SK-MEL-5 (cell line): ENCODE measurements around the gene ZNF512B. TPM values are rescaled to one million over a fixed set of nuclear protein-coding genes. Genes with fewer than 3 reads are reported as not detected.
"Not testable (repeated sequence)": the region's sequence is repeated elsewhere in the genome, so short reads cannot be mapped to it uniquely, and the experiment has no call there.

ENCODE experiments used
- DNase-seq: peaks from one replicate; pipeline ENCODE4 v3.0.0-alpha.2; 2016; ENCODE audit warnings: low read depth, low spot score
- in situ Hi-C: cut with HindIII; loops from 2 replicates; pipeline ENCODE4 v1.10.0; 2016; ENCODE audit warnings: low sequenced_read_pairs, high pct_unique_total_duplicates, low pct_unique_long_range_greater_than_20kb
- small RNA-seq, 2 experiments: library from RNA; depleted of rRNA; stranded (forward); fragments of <200 nt; gene quantifications; one replicate each; pipeline ENCODE3, GENCODE V24; 2014
- total RNA-seq: library from RNA; depleted of rRNA; stranded (reverse); fragments of >200 nt; shearing (Covaris generic); gene quantifications from 2 replicates; pipeline ENCODE4 v1.2.3, GENCODE V29; 2014; rRNA removed

ZNF512B gene
- total RNA-seq, 1 experiment from 2014 or later: 8.9 TPM

DNA sequence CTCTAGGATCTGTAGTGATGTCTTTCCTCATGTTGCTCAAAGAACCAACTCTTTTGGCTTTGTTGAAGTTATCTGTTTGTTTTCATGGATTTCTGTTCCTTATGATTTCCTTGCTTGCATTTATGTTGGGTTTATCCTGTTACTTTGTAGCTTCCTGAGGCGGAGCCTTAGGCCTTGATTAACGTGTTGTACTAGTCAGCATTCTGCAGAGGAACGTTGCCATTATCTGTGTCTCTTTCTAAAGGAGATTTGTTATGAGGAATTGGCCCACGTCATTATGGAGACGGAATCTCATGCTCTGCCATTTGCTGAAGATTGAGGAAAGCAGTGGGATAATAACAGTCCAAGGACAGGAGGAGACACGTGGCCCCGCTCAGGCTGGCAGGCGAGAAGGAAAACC, 43.4 kb downstream of the ZNF512B start:
- DNase-seq: no peak
- in situ Hi-C loops: no loop called here

DNA sequence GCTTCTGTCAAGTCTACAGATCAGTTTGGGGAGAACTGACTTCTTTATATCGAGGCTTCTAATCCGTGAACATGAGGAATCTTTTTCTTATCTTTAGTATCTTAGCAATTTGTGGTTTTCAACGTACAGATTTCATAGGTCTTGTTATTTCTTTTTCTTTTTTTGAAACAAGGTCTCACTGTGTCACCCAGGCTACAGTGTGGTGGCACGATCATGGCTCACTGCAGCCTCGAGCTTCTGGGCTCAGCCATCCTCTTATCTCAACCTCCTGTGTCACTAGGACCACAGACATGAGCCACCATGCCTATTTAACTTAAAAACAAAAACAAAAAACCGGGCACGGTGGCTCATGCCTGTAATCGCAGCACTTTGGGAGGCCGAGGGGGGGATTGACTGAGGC, 45.5 kb downstream of the ZNF512B start:
- no peak for DNase-seq
- in situ Hi-C loops: no loop called here

DNA sequence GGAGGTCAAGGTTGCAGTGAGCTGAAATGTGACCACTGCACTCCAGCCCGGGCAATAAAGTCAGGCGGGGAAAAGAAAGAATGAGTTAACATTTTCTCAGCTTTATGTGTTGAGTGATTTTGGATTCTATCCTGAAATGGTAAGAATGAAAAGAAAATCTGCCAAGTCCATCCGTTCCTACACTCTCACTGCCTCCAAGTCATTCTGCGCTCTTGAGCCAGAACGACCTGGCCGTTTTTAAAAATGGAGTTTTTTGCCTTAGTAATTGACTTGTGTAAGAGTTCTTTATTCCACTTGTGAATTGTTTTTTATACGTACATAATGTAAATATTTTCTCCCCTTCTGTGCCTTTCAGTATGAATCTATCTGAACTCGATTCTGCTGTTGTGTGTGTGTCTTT, 46.1 kb downstream of the ZNF512B start:
- DNase-seq: no peak
- in situ Hi-C loops: no loop called here

DNA sequence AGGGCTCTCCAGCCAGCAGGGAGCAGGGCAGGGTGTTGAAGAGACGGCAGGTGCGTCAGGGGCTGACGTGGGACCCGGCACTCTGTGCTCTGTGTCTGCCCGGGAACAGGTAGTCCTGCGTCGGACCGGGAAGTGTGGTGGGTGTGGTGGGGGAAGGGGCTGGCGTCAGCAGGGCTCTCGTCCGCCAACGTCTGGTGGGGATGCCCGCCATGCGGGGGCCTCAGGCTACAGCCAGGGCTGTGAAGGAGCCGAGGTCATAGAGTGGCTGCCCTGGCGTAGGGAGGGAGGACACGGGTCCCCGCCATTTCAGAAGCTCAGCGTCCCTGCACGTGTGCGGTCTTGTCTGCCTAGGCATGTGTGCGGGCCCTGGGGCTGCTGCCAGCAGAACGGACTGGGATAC, 49.5 kb downstream of the ZNF512B start:
- DNase-seq: no peak
- in situ Hi-C loops: no loop called here

DNA sequence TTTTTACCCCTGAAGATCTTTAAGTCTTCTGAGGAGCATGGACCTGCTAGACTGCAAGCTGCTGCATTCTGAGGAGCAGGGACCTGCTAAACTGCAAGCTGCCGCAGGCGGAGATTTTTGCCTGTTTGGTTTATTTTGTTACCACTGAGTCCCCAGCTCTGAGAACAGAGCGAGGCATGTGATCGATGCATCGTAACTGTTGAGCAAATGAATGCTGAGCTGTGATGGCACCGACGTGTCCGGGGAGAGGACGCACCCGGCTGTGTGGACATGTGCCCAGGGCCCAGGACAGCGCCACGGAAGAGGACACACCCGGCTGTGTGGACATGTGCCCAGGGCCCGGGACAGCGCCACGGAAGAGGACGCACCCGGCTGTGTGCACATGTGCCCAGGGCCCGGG, 50.6 kb downstream of the ZNF512B start:
- no peak for DNase-seq

DNA sequence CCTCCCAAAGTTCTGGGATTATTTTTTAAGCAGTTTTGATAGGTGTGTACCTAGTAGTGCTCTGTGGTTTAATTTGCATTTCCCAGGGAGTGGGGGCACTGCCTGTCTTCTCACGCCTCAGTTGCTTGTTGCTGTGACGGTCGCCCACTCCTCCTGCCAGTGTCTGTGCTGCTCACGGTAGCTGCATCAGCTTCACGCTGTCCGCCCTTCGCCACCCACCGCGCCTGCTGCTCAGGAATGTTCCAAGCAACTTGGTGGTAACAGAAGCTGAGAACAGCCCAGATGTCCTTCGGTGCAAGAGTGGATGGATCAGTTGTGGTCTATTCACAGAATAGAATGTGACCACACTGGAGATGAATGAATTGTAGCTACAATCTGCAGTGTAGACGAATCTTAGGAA, 51.9 kb downstream of the ZNF512B start:
- in situ Hi-C loops: no loop called here
- no peak for DNase-seq

More for the DNA sequence above, 50.6 kb downstream of the ZNF512B start:
- in situ Hi-C loops: no loop called here

DNA sequence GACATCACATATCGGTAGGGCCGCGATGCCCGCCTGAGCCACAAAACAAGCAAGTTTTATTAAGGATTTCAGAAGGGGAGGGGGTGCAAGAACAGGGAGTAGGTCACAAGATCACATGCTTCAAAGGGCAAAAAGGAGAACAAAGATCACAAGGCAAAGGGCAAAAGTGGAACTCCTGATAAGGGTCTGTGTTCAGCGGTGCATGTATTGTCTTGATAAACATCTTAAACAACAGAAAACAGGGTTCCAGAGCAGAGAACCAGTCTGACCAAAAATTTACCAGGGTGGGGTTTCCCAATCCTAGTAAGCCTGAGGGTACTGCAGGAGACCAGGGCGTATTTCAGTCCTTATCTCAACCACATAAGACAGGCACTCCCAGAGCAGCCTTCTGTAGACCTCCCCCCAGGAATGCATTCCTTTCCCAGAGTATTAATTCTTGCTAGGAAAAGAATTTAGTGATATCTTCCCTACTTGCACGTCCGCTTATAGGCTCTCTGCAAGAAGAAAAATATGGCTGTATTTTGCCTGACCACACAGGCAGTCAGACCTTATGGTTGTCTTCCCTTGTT, 53.3 kb downstream of the ZNF512B start:
- in situ Hi-C loops: not testable (repeated sequence)

DNA sequence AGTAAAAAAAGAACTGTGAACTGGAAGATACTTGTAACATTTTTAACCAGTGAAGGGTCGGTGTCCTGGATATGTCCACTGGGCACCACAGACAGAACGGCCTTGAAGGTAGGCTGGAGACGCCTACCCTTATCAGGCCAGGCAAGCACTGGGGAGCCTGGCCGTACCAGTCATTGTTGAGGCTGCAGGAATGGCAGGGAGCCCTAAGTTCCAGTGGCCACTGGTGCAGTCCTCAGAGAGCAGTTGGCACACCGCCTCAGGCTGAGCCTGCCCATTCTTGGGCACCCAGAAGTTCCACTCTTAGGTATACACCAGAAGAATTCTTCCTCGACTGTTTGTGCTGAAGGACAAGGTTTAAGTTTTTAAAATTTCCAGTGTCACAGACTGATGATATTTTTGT, 54.3 kb downstream of the ZNF512B start:
- DNase-seq: no peak
- in situ Hi-C loops: no loop called here

More for the DNA sequence above, 53.3 kb downstream of the ZNF512B start:
- not testable (repeated sequence) for DNase-seq

DNA sequence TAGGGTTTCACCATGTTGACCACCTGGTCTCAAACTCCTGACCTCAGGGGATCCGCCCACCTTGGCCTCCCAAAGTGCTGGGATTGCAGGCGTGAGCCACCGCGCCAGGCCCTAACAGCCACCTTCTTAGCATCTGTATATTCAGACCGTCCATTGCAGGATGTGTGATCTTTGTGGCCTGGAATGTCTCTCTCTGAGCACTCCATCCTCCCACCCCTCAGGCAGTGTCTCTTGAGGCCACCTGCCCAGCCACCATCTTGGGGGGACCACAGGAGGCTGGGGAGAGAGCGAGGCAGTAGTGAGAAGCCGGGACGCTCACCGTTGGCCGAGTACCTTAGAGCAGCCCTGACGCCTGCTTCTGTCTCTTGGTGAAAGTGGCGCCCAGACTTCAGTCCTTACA, 56.0 kb downstream of the ZNF512B start:
- in situ Hi-C loops: no loop called here
- no peak for DNase-seq

DNA sequence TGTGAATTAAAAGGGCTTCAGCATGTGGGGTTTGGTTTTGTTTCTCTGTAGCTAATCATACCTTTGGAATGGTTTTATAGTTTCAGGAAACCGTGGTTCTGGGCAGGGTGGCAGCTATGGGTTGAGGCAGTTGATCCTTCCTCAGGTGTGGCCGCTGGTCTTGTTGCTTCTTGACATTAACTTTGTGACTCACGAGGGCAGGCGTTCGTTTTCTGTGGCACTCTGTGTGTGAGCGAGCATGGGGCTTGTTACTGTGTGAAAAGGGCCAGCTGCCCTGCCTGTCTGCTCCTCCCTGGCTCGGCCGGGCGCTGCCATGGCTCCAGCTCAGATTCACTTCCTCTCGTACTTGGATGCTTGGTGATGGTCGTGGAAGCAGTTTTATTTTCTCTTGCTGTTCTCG, 58.6 kb downstream of the ZNF512B start:
- in situ Hi-C loops: no loop called here
- DNase-seq: no peak

DNA sequence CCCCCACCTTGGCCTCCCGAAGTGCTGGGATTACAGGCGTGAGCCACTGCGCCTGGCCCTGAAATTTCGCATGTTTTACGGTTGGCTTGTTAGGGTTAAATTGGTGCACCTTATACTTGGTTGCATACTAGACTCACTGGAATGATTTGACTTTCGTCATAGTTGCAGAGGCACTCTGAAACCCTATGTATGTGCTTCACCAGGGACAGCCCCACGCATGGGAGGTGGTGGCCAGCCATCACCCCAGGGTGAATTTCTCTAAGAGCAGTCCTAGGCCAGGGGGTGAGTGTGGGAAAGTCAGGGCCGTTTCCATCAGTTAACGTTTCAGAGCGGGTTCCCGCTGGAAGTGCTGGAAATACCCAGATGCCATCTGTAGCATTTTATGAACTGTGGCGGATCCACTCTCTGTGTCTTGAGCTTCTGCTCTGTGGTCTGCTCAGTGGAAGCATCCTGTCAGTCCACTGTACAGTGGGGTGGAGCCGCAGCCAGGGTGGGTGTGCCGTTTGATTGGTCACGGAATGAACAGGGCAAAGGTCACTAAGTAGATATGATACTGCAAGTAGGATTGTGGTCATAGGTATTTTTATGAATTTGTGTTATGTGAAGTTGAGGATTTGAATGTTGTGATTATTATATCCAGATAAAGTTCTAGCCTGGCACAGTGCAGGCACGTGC, 61.6 kb downstream of the ZNF512B start:
- in situ Hi-C loops: no loop called here
- DNase-seq: no peak

Small RNA genes lying within 50 kb of the gene (small RNA-seq; reads per million reads assigned to genes)
- gene MIR647 (0 reads per million in 2 experiments), gene MIR941-2 (0 reads per million in 2 experiments), gene MIR941-4 (0 reads per million in 2 experiments), gene MIR941-5 (0 reads per million in 2 experiments), gene RNU1-134P (0.06 to 1.1 reads per million in 2 experiments)

Other genes starting within 250 kb of the ZNF512B start
- gene LIME1, start 233.3 kb downstream of the ZNF512B start, total RNA-seq: 2.1 and 3.3 TPM in 2 replicates
- 11.3 and 11.4 TPM in 2 replicates for gene SLC2A4RG, start 230.2 kb downstream of the ZNF512B start, total RNA-seq
- gene ZBTB46, start 138.7 kb downstream of the ZNF512B start, total RNA-seq: 1.0 and 1.6 TPM in 2 replicates
- gene ABHD16B, start 108.4 kb downstream of the ZNF512B start, total RNA-seq: not detected in 2 replicates
- gene TPD52L2, start 104.7 kb downstream of the ZNF512B start, total RNA-seq: 74.4 and 76.4 TPM in 2 replicates
- 52.7 and 58.1 TPM in 2 replicates for gene DNAJC5, start 74.8 kb downstream of the ZNF512B start, total RNA-seq
- gene UCKL1, start 13.5 kb downstream of the ZNF512B start, total RNA-seq: 21.5 and 23.2 TPM in 2 replicates
- gene SAMD10, start 9.7 kb upstream of the ZNF512B start, total RNA-seq: not detected in 2 replicates
- gene PRPF6, start 11.2 kb upstream of the ZNF512B start, total RNA-seq: 63.7 and 71.3 TPM in 2 replicates
- gene C20orf204, start 66.3 kb upstream of the ZNF512B start, total RNA-seq: 0.37 and 0.59 TPM in 2 replicates
- 0.37 TPM in 1 of 2 replicates, not detected in the other for gene SOX18, start 79.7 kb upstream of the ZNF512B start, total RNA-seq
- gene TCEA2, start 93.3 kb upstream of the ZNF512B start, total RNA-seq: 6.8 and 9.8 TPM in 2 replicates
- gene RGS19, start 109.6 kb upstream of the ZNF512B start, total RNA-seq: 28.7 and 31.4 TPM in 2 replicates
- gene OPRL1, start 110.2 kb upstream of the ZNF512B start, total RNA-seq: 2.1 and 3.2 TPM in 2 replicates
- gene LKAAEAR1, start 114.5 kb upstream of the ZNF512B start, total RNA-seq: 1.1 TPM in 1 of 2 replicates, not detected in the other
- not detected in 2 replicates for gene NPBWR2, start 137.6 kb upstream of the ZNF512B start, total RNA-seq
- gene MYT1, start 194.5 kb upstream of the ZNF512B start, total RNA-seq: 0.29 and 1.8 TPM in 2 replicates